Measurements from ENCODE around the gene NTRK3. TPM values are rescaled to one million over a fixed set of nuclear protein-coding genes. Genes with fewer than 3 reads are reported as not detected.

NTRK3 gene
- total RNA-seq, 1 experiment from 2014 or later: not detected

- DNase-seq (ENCODE audit: low read depth): no peak
- in situ Hi-C loops (cut with HindIII; ENCODE audit: low pct_unique_long_range_greater_than_20kb, low sequenced_read_pairs): no loop called here
Measured at GRCh38 chr15:88108991-88109390, 147.5 kb downstream of the NTRK3 start.

GRCh38 chr15:88108477-88108876 is 148.1 kb downstream of the NTRK3 start:
- DNase-seq (ENCODE audit: low read depth): no peak
- in situ Hi-C loops (cut with HindIII; ENCODE audit: low pct_unique_long_range_greater_than_20kb, low sequenced_read_pairs): no loop called here

DNA sequence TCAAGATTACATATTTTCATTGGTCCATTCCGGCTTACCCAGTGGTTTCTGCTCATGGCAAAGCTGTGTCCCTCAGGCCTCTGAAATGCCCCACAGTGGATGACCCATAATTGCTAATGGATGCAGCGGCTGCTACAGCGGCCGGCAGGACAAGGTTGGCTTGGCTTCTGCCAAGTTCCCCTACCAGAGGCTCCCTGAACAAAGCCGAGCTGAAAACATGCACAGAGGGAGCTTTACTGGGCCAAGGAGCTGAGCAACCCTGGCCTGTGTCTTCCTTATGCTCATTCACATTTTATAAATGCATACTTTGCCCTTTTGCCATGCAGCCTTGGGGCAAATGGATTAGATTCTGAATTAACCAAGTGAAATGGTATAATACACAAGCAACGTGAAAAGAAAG is 150.5 kb downstream of the NTRK3 start:
- in situ Hi-C loops (cut with HindIII; ENCODE audit: low pct_unique_long_range_greater_than_20kb, low sequenced_read_pairs): no loop called here
- DNase-seq (ENCODE audit: low read depth): no peak

GRCh38 chr15:88104357-88104756 is 152.2 kb downstream of the NTRK3 start:
- DNase-seq (ENCODE audit: low read depth): no peak
- in situ Hi-C loops (cut with HindIII; ENCODE audit: low pct_unique_long_range_greater_than_20kb, low sequenced_read_pairs): no loop called here

DNA sequence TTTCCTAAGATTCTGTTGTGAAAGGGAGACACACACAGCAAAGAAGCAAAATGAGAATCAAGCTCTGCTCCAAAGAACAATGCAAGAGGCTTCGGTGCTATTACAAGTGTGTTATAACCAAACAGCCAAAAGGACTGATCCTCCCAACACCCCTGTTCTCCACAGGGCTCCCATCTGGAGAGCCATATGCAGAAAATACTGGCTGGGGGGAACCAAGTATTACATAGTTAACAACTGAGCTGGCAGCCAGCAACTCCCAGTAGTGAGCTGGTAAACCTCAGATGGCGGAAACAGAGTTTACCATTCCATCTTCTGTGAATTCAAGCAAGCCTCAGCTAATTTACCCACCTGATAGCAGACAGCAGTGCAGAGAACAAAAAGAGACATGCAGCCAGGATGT is 156.4 kb downstream of the NTRK3 start:
- in situ Hi-C loops (cut with HindIII; ENCODE audit: low pct_unique_long_range_greater_than_20kb, low sequenced_read_pairs): no loop called here
- DNase-seq (ENCODE audit: low read depth): no peak

DNA sequence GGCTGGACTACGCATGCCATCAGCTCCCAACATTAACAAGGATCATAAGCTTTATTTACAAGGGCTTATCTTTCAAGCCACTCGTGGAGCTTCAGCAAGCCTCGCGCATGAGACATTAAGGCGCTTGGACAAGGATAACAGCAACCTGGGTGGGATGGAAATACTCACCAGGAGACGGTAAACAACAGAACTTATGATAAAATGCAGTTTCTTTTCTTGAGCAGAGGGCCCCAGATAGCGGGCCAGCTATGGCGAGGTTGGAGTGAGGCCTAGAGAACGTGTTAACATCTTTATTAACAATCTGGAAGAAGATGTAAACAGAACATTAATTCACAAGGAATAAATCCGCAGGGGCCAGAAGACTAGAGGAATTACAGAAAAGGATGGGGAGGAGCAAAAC is 158.2 kb downstream of the NTRK3 start:
- in situ Hi-C loops (cut with HindIII; ENCODE audit: low pct_unique_long_range_greater_than_20kb, low sequenced_read_pairs): no loop called here

DNA sequence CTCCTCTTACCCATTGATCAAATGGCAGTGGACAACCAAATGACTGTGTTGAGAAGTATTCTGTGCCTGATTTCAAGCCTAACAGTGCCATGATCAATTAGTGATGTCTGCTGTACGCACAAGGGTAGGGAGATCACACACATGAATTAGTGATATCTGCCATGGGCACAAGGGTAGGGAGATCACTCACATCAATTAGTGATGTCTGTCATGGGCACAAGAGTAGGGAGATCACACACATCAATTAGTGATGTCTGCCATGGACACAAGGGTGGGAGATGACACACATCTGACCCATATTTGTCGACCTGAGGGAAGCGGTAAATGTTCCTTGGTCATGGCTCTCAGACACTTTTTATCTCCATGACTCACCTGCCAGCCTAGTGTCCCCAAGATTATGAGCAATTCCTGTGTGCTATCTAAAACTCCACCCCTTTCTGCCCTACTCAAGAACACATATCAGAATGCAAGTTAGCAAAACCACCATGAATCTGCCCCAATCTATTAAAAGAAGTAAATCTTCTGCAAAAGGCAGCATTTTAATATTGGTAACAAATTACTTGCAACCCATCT is 165.0 kb downstream of the NTRK3 start:
- in situ Hi-C loops (cut with HindIII; ENCODE audit: low pct_unique_long_range_greater_than_20kb, low sequenced_read_pairs): no loop called here

More for the DNA sequence above, 158.2 kb downstream of the NTRK3 start:
- no peak for DNase-seq (ENCODE audit: low read depth)

DNA sequence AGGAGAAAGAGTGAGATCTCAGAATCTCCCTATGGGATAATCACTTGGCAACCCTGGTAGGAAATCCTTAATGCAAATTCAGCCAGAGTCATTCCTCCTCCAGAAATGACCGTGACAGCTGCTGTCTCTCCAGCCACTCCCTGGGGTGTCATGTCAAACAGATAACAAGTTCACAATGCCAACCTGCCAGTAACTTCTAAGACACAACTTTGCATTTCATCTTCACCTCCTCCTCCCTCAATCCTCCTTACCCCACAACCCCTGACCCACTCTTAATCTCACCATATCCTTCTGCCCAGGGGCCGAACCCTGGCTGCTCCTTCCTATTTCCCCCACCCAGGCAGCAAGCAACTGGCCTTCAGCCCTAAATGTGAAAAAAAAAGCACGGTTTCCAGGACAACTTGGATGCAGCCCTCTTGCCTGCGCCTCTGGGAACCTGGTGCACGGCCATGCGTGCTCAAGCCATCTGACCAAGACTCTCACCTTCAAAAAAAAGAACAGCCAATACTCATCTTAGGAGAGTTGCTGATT is 166.0 kb downstream of the NTRK3 start:
- in situ Hi-C loops (cut with HindIII; ENCODE audit: low pct_unique_long_range_greater_than_20kb, low sequenced_read_pairs): no loop called here

More for the DNA sequence above, 165.0 kb downstream of the NTRK3 start:
- no peak for DNase-seq (ENCODE audit: low read depth)

DNA sequence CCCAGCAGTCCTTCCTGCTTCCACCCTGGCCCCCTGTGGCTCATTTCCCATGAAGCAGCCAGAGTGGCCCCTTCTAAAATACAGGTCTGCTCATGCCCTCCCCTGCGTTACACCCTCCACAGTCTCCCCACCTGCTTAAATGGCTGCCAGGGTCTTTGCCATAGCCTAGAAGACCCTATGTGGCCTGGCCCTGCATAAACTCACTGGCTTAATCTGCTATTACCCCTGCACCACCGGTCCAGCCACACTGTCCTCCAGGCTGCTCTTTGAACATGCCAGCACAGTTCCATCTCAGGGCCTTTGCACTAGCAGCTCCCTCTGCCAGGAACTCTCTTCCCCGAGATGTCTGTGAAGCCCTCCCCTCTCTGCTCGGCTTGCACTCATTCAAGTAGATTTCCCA is 166.8 kb downstream of the NTRK3 start:
- in situ Hi-C loops (cut with HindIII; ENCODE audit: low pct_unique_long_range_greater_than_20kb, low sequenced_read_pairs): no loop called here

More for the DNA sequence above, 166.0 kb downstream of the NTRK3 start:
- no peak for DNase-seq (ENCODE audit: low read depth)

DNA sequence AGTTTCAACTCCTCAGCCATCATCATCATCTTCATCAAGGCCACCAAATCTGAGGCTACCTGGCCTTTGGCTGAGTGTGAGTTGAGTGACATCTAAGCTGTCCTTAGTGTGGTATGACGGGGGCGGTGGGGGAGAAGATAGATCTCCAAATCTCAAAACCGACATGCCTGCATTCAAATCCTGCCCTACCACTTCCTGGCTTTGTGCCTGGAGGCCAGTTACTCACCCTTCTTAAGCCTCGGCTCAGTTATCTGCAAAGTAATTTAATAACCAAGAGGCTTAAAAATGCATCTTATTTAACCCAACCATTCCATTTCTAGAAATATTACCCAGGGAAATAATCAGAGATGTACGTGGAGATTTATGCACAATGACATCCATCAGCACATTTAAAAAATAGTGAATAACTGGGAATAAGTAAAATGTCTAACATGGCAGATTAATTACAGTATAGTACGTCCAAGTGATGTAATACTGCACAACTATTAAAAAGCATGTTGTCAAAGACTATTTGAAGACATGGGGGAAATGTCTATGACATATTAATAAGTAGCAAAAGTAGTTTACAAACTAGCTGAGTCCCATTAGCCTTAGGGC is 167.4 kb downstream of the NTRK3 start:
- no peak for DNase-seq (ENCODE audit: low read depth)
- in situ Hi-C loops (cut with HindIII; ENCODE audit: low pct_unique_long_range_greater_than_20kb, low sequenced_read_pairs): no loop called here

More for the DNA sequence above, 166.8 kb downstream of the NTRK3 start:
- no peak for DNase-seq (ENCODE audit: low read depth)

GRCh38 chr15:88083811-88084760 is 172.5 kb downstream of the NTRK3 start:
- in situ Hi-C loops (cut with HindIII; ENCODE audit: low pct_unique_long_range_greater_than_20kb, low sequenced_read_pairs): no loop called here
- no peak for DNase-seq (ENCODE audit: low read depth)

DNA sequence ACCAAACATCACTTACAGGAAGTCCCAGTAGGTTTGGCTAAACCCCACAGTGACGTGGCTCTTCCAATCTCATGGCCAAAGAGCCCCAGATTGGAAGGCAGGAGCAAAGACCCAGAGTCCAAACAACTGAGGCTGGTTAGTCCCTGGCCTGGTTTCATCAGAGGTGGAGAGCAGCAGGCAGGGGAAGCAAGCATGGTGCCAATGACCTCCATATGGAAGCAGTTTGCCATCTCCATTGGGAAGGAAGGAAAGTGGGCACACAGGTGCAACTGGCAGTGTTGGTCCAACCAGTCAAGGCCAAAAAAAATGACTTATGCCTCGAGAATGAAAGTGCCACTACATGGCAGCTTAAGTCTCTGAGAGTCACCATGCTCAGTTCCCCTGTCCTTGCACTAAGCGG is 175.9 kb downstream of the NTRK3 start:
- in situ Hi-C loops (cut with HindIII; ENCODE audit: low pct_unique_long_range_greater_than_20kb, low sequenced_read_pairs): no loop called here
- DNase-seq (ENCODE audit: low read depth): no peak

GRCh38 chr15:88077296-88078020 is 179.1 kb downstream of the NTRK3 start:
- DNase-seq (ENCODE audit: low read depth): no peak
- in situ Hi-C loops (cut with HindIII; ENCODE audit: low pct_unique_long_range_greater_than_20kb, low sequenced_read_pairs): no loop called here

GRCh38 chr15:88076328-88076727 is 180.2 kb downstream of the NTRK3 start:
- no peak for DNase-seq (ENCODE audit: low read depth)
- in situ Hi-C loops (cut with HindIII; ENCODE audit: low pct_unique_long_range_greater_than_20kb, low sequenced_read_pairs): no loop called here

GRCh38 chr15:88075102-88075501 is 181.4 kb downstream of the NTRK3 start:
- DNase-seq (ENCODE audit: low read depth): no peak
- in situ Hi-C loops (cut with HindIII; ENCODE audit: low pct_unique_long_range_greater_than_20kb, low sequenced_read_pairs): no loop called here

- no peak for DNase-seq (ENCODE audit: low read depth)
- in situ Hi-C loops (cut with HindIII; ENCODE audit: low pct_unique_long_range_greater_than_20kb, low sequenced_read_pairs): no loop called here
Measured at GRCh38 chr15:88074386-88074785, 182.2 kb downstream of the NTRK3 start.

GRCh38 chr15:88073391-88073691 is 183.2 kb downstream of the NTRK3 start:
- in situ Hi-C loops (cut with HindIII; ENCODE audit: low pct_unique_long_range_greater_than_20kb, low sequenced_read_pairs): no loop called here
- peak; percentile 2 for DNase-seq (ENCODE audit: low read depth)

DNA sequence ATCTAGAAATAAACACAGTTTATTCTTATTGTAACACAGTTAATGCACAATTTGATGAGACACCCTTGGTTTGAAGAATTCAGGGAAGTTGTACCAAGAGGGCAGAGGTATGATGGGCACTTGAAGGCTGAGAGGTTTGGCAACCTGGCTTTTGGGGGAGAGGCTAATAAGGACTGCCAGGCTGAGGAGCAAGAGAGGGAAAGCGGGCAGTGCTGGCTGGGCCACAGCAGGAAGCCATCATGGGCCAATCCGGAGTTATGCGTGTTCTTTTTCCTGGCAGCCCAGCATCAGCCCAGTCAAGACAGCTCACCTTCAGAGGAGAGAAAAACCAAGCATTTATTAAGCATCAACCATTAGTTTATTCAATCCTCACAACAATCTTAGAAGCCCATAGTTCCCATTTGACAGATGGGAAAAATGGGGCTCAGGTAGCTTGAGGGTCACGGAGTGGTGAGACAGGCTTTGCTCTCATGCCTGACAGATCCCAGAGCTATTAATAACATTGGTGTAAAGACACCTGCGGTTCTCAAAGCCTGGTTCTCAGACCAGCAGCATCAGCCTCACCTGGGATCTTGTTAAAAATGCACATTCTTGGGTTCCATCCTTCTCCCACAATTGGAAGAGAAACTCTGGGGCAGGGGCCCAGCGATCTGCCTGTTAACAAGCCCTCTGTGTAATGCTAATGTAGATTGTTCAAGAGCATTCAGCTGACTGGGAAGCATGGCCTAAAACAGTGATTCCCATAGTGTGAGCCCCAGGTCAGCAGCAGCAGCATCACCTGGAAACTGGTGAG is 183.7 kb downstream of the NTRK3 start:
- in situ Hi-C loops (cut with HindIII; ENCODE audit: low pct_unique_long_range_greater_than_20kb, low sequenced_read_pairs): no loop called here
- no peak for DNase-seq (ENCODE audit: low read depth)

Measured in Caki2 (cell line).